ENCODE measurements around the gene IZUMO4. TPM values are rescaled to one million over a fixed set of nuclear protein-coding genes. Genes with fewer than 3 reads are reported as not detected.

IZUMO4 gene
- total and polyA plus RNA-seq, 8 donors: 5.2 to 42.2 (median 8.1) TPM

DNA sequence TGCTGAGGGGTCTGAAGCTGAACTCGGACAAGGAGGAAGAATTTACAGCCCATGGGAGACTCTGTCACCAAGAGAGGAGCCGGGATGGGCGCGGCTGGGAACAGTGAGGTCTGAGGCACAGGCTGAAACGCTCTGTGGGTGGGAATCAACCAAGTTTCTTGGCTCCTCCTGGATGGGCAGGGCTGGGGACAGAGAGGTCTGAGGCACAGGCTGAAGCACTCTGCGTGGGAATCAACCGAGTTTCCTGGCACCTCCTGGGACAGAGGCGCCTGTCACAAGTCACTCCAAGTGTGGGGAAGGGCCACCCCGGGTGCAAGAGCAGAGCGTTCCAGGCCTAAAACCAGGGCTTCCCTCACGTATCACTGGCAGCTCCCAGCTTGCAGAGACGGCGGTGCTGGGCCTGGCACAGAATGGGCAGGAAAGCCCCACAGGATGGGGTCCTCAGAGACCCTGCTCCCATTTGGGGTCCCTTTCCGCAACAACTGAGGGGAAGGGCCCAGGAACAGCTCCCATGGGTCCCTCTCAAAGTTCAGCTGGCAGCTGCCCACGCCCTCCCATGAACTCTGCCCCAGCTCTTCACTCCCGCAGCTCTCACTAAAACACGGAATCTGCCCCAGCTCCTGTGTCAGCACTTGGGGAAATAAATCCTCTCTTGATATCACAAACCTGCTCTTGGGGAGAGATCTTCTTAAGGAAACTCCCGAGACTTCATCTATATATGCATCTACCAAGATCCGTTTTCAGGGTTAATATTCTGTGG is 36.2 kb downstream of the IZUMO4 start:
- intact Hi-C loops (cut with DNase I): no loop called here
- DNase-seq: no peak

DNA sequence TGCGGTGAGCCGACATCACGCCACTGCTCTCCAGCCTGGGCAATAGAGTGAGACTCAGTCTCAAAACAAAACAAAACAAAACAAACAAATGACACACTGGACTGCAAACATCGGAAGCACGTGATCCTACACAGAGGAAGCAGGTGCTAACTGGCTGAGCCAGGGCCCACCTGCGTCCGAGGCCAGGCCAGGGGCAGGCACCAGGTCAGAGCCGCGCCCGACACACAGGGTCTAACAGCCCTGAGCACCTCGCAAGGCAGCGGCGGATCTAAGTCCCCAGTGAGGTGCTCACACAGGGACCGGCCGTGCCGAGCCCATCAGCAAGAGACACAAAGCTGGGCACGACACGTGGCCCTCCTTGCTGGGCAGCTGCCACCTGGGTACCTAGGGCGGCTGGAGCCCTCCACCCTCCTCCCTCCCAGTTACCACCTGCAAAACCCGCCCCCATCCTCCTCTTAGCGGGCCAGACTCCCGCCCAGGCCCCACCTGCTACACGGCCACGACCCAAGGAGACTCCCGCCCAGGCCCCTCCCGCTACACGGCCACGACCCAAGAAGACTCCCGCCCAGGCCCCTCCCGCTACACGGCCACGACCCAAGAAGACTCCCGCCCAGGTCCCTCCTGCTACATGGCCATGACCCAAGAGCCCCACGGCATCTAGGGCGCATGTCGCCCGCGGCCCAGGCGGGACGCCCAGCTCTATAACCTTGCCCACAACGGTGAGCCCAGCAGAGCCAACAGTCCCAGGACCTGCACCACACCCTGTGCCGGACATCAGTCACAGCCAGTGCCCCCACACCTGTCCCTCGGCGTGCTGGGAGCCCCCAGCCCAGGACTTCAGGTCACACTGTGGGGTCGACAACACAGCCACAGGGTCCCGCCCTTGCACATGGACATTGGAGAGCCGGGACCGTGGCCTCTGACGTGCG is 39.0 kb downstream of the IZUMO4 start:
- no peak overlapping the region for H3K4me3 ChIP-seq
- H3K4me1 ChIP-seq: no peaks in the 10 kb centered on the region
- 90 to 91% methylated on average over 48 to 50 of the region's 50 CpGs for WGBS, 2 donors
- no peaks in the 10 kb centered on the region for H3K9me3 ChIP-seq
- TF ChIP-seq, protein P1, sequence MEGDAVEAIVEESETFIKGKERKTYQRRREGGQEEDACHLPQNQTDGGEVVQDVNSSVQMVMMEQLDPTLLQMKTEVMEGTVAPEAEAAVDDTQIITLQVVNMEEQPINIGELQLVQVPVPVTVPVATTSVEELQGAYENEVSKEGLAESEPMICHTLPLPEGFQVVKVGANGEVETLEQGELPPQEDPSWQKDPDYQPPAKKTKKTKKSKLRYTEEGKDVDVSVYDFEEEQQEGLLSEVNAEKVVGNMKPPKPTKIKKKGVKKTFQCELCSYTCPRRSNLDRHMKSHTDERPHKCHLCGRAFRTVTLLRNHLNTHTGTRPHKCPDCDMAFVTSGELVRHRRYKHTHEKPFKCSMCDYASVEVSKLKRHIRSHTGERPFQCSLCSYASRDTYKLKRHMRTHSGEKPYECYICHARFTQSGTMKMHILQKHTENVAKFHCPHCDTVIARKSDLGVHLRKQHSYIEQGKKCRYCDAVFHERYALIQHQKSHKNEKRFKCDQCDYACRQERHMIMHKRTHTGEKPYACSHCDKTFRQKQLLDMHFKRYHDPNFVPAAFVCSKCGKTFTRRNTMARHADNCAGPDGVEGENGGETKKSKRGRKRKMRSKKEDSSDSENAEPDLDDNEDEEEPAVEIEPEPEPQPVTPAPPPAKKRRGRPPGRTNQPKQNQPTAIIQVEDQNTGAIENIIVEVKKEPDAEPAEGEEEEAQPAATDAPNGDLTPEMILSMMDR (IDR thresholded peaks at IDR 0.05): no peak
- intact Hi-C loops (cut with DNase I): no loop called here
- H3K36me3 ChIP-seq: peaks cover 0 to 20% (median 17%) of the 10 kb centered on the region in 3 donors
- ATAC-seq (peak in 2 of 4 donors; percentile 21 to 29), FAIRE-seq (no peak), DNase-seq (peak in 2 of 6 donors; percentile 53 to 81)
- no peaks in the 10 kb centered on the region for H3K27me3 ChIP-seq
- no peak overlapping the region for H3K27ac ChIP-seq

More for the DNA sequence above, 36.2 kb downstream of the IZUMO4 start:
- no peak for FAIRE-seq
- TF ChIP-seq, protein P1 (IDR thresholded peaks at IDR 0.05): no peak
- no peaks in the 10 kb centered on the region for H3K27me3 ChIP-seq
- no peaks in the 10 kb centered on the region for H3K4me1 ChIP-seq
- no peaks in the 10 kb centered on the region for H3K9me3 ChIP-seq
- peaks cover 0 to 31% (median 14%) of the 10 kb centered on the region in 3 donors for H3K36me3 ChIP-seq
- WGBS, 2 donors: 87 to 88% methylated on average over 19 of the region's 19 CpGs
- H3K4me3 ChIP-seq: no peak overlapping the region
- H3K27ac ChIP-seq: no peak overlapping the region
- peak in 2 of 4 donors; percentile 4 to 40 for ATAC-seq

DNA sequence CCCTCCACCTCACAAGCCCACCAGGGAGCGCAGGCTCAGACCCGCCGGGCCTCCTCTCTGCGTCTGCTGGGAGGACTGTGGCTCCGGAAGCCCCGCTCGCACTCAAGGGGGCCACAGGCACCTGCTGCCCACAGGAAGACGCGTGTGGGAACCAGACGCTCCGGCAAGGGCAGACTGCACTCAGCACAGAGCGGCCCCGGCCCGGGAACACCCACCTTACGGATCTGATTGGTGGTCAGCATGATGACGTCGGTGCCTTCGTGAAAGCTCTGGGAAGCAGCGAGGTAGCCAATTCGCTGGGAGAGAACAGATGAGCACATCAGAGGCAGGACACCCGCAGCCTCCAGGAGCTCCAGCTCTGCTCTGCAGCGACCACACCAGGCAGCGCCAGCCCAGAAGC is 40.1 kb downstream of the IZUMO4 start:
- H3K4me1 ChIP-seq: no peaks in the 10 kb centered on the region
- peaks cover 0 to 20% (median 15%) of the 10 kb centered on the region in 3 donors for H3K36me3 ChIP-seq
- H3K9me3 ChIP-seq: no peaks in the 10 kb centered on the region
- ATAC-seq (no peak), DNase-seq (peak in 1 of 6 donors; percentile 65), FAIRE-seq (no peak)
- intact Hi-C loops (cut with DNase I): no loop called here
- 93 to 95% methylated on average over 23 of the region's 23 CpGs for WGBS, 2 donors
- TF ChIP-seq, protein P1 (IDR thresholded peaks at IDR 0.05): no peak
- H3K4me3 ChIP-seq: no peak overlapping the region
- no peaks in the 10 kb centered on the region for H3K27me3 ChIP-seq
- H3K27ac ChIP-seq: no peak overlapping the region

DNA sequence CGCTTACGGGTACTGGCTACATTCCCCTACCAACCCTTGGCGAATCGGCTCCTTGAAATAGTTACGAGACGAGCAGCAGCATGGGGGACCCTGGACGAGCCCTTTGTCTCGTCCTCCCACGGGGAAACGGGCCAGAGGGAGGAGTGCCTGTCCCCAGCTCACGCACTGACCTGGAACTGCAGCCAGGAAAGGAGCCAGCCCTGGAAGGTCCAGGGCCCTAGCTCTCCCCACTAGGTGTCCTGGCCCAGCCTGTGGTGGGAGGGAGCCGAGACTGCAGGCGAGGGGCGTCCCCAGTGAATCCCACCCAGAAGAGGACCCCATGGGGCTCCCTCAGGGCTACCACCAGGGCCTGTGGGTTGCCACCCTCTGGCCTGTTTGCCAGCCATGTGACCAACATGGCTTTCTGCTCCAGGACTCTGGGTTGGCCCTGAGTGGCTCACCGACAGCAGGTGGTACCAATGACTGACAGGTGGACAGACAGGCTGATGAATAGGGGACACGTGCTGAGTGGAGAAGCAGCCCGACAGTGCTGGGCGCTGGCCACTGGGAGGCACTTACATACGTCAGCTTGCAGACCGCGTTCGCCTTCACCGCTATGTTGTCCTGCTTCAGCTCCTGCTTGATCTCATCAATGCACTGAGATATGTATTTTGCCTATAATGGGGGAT is 41.5 kb downstream of the IZUMO4 start:
- WGBS, 2 donors: 92% methylated on average over 23 of the region's 23 CpGs
- FAIRE-seq: no peak
- intact Hi-C loops (cut with DNase I): no loop called here
- peaks cover 0 to 20% (median 8%) of the 10 kb centered on the region in 3 donors for H3K36me3 ChIP-seq
- TF ChIP-seq, protein P1 (IDR thresholded peaks at IDR 0.05): no peak
- peak in 1 of 6 donors; percentile 45 for DNase-seq
- ATAC-seq: no peak
- H3K4me3 ChIP-seq: no peak overlapping the region
- H3K9me3 ChIP-seq: no peaks in the 10 kb centered on the region
- H3K4me1 ChIP-seq: no peaks in the 10 kb centered on the region
- no peaks in the 10 kb centered on the region for H3K27me3 ChIP-seq
- no peak overlapping the region for H3K27ac ChIP-seq

Measured in pancreas (tissue), 10 donors.